MM.1S (cell line): ENCODE results near the gene HPSE2.
"Not testable (repeated sequence)": the region's sequence is repeated elsewhere in the genome, so short reads cannot be mapped to it uniquely, and the experiment has no call there.

Experiments
- DNase-seq: peaks from one replicate; pipeline ENCODE4 v3.0.0-alpha.2; 2015
- H2AFZ ChIP-seq: fragments of 300-600 bp; sonication (generic); 2 replicates; pipeline ENCODE4 v1.6.0; 2016; ENCODE audit warnings: antibody characterized with exemption, low read length
- H3F3A ChIP-seq: fragments of 300-600 bp; sonication (generic); 2 replicates; pipeline ENCODE4 v1.6.1; 2016; ENCODE audit warnings: mild to moderate bottlenecking, antibody characterized with exemption, low read length, moderate library complexity, mixed read lengths; ENCODE audit not compliant: insufficient read depth
- H3K27ac ChIP-seq: fragments of 300-600 bp; sonication (generic); 2 replicates; pipeline ENCODE4 v1.5.1; 2016; ENCODE audit warnings: mild to moderate bottlenecking, low read length
- H3K27me3 ChIP-seq: fragments of 300-600 bp; sonication (generic); replicated peaks from 2 replicates; pipeline ENCODE4 v1.6.0; 2016; ENCODE audit warnings: low read length; ENCODE audit not compliant: insufficient read depth
- H3K36me3 ChIP-seq: fragments of 300-600 bp; sonication (generic); replicated peaks from 2 replicates; pipeline ENCODE4 v1.6.1; 2016; ENCODE audit warnings: mild to moderate bottlenecking, low read length, mixed read lengths; ENCODE audit not compliant: insufficient read depth
- H3K4me1 ChIP-seq: fragments of 300-600 bp; sonication (generic); 2 replicates; pipeline ENCODE4 v1.6.1; 2016; ENCODE audit warnings: low read length, mixed read lengths
- H3K4me2 ChIP-seq: fragments of 300-600 bp; sonication (generic); 2 replicates; pipeline ENCODE4 v1.6.0; 2016; ENCODE audit warnings: low read depth, low read length
- H3K4me3 ChIP-seq: fragments of 300-600 bp; sonication (generic); 2 replicates; pipeline ENCODE4 v1.5.1; 2016; ENCODE audit warnings: low read length, mixed read lengths
- H3K79me2 ChIP-seq: fragments of 300-600 bp; sonication (generic); 2 replicates; pipeline ENCODE4 v1.6.1; 2016; ENCODE audit warnings: mixed run types, low read length, mixed read lengths
- H3K9ac ChIP-seq: fragments of 300-600 bp; sonication (generic); 2 replicates; pipeline ENCODE4 v1.6.1; 2016; ENCODE audit warnings: low read length, mixed read lengths
- H3K9me2 ChIP-seq: fragments of 300-600 bp; sonication (generic); replicated peaks from 2 replicates; pipeline ENCODE4 v1.6.1; 2016; ENCODE audit warnings: mild to moderate bottlenecking, low read length, mixed read lengths; ENCODE audit not compliant: insufficient read depth
- H3K9me3 ChIP-seq: fragments of 300-600 bp; sonication (generic); replicated peaks from 2 replicates; pipeline ENCODE4 v1.6.1; 2016; ENCODE audit warnings: mild to moderate bottlenecking, low read length, mixed read lengths; ENCODE audit not compliant: insufficient read depth
- H4K20me1 ChIP-seq: fragments of 300-600 bp; sonication (generic); 2 replicates; pipeline ENCODE4 v1.6.1; 2016; ENCODE audit warnings: mild to moderate bottlenecking, low read length, moderate library complexity, mixed read lengths; ENCODE audit not compliant: insufficient read depth
- CTCF ChIP-seq: fragments of 300-600 bp; sonication (generic); IDR thresholded peaks from 2 replicates; pipeline ENCODE4 v1.5.1; 2016; ENCODE audit warnings: antibody characterized with exemption, low read length, mixed read lengths
- EZH2 ChIP-seq: fragments of 300-600 bp; sonication (generic); optimal IDR thresholded peaks from 2 replicates; pipeline ENCODE3; 2017; ENCODE audit warnings: low read depth, mild to moderate bottlenecking, antibody characterized with exemption, low read length, mixed read lengths
- EZH2phosphoT487 ChIP-seq: fragments of 300-600 bp; sonication (generic); IDR thresholded peaks from 2 replicates; pipeline ENCODE4 v1.6.1; 2018; ENCODE audit warnings: antibody characterized with exemption, low read length

The HPSE2 gene

GRCh38 chr10:98509745-98510144 lies 725.9 kb downstream of the HPSE2 start:
- Histone ChIP-seq H3F3A (no peaks in the 10 kb centered on the region), H3K27me3 (no peaks in the 10 kb centered on the region), H3K9ac (no peak overlapping the region), H4K20me1 (no peaks in the 10 kb centered on the region), H3K36me3 (no peaks in the 10 kb centered on the region), H3K4me2 (no peak overlapping the region), H3K9me2 (no peaks in the 10 kb centered on the region), H3K4me1 (no peaks in the 10 kb centered on the region), H2AFZ (no peak overlapping the region), H3K9me3 (no peaks in the 10 kb centered on the region), H3K27ac (no peak overlapping the region), H3K79me2 (no peaks in the 10 kb centered on the region), H3K4me3 (no peak overlapping the region)
- TF ChIP-seq CTCF (no peak), EZH2phosphoT487 (no peak)
- no peak for DNase-seq

GRCh38 chr10:98502535-98502934 lies 733.1 kb downstream of the HPSE2 start:
- not testable (repeated sequence) for H3K4me2 ChIP-seq, H3K4me1 ChIP-seq, DNase-seq, H3K27me3 ChIP-seq, H3K79me2 ChIP-seq, H3F3A ChIP-seq, H3K9ac ChIP-seq, H3K27ac ChIP-seq, H3K36me3 ChIP-seq, H2AFZ ChIP-seq, H3K9me2 ChIP-seq, H4K20me1 ChIP-seq, H3K4me3 ChIP-seq, H3K9me3 ChIP-seq

- Histone ChIP-seq H3K27me3 (no peaks in the 10 kb centered on the region), H3K79me2 (no peaks in the 10 kb centered on the region), H3K36me3 (no peaks in the 10 kb centered on the region), H3K4me3 (no peak overlapping the region), H2AFZ (no peak overlapping the region), H3K9me3 (no peaks in the 10 kb centered on the region; the same call in 1 of the 2 replicates), H4K20me1 (no peaks in the 10 kb centered on the region), H3K4me2 (no peak overlapping the region), H3K4me1 (no peaks in the 10 kb centered on the region), H3K9ac (no peak overlapping the region), H3K27ac (no peak overlapping the region), H3F3A (no peaks in the 10 kb centered on the region), H3K9me2 (no peaks in the 10 kb centered on the region)
- TF ChIP-seq EZH2phosphoT487: no peak
- no peak for TF ChIP-seq EZH2
- TF ChIP-seq CTCF: no peak
- no peak for DNase-seq
Measured at GRCh38 chr10:98492763-98493162, 742.9 kb downstream of the HPSE2 start.

- Histone ChIP-seq H3K4me1 (no peaks in the 10 kb centered on the region), H3K27me3 (no peaks in the 10 kb centered on the region), H3K4me3 (no peak overlapping the region), H3K36me3 (no peaks in the 10 kb centered on the region), H2AFZ (no peak overlapping the region), H3F3A (no peaks in the 10 kb centered on the region), H3K79me2 (no peaks in the 10 kb centered on the region), H3K9me2 (no peaks in the 10 kb centered on the region), H3K4me2 (no peak overlapping the region), H3K9me3 (no peaks in the 10 kb centered on the region), H3K9ac (no peak overlapping the region), H3K27ac (no peak overlapping the region), H4K20me1 (no peaks in the 10 kb centered on the region)
- TF ChIP-seq CTCF (no peak), EZH2phosphoT487 (no peak), EZH2 (no peak)
- no peak for DNase-seq
Measured at GRCh38 chr10:98489561-98490481, 745.8 kb downstream of the HPSE2 start.
